Measurements from ENCODE around the gene OR6B1. TPM values are rescaled to one million over a fixed set of nuclear protein-coding genes. Genes with fewer than 3 reads are reported as not detected.

The OR6B1 gene
- total and polyA plus RNA-seq, 2 experiments from 2014 or later, result not detected

DNA sequence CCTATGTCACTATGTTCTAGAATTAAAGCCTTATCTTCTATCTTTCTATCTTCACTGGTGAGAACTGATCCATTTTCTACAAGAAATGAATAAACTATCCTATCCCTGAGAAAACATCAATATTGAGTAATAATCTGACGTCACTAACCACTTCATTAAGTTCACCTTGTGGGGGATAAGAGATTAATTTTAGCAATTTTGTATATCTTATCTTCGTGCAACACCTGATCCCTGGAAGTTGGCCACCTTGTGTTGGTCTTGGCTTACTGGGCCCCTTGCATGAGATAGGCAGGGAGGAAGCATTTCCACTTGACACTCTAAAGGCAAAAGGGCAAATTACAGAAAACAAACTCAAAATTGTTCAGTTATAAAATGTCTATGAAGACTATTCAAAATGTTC is 20.1 kb upstream of the OR6B1 start (continued):
- TF ChIP-seq, protein P1, sequence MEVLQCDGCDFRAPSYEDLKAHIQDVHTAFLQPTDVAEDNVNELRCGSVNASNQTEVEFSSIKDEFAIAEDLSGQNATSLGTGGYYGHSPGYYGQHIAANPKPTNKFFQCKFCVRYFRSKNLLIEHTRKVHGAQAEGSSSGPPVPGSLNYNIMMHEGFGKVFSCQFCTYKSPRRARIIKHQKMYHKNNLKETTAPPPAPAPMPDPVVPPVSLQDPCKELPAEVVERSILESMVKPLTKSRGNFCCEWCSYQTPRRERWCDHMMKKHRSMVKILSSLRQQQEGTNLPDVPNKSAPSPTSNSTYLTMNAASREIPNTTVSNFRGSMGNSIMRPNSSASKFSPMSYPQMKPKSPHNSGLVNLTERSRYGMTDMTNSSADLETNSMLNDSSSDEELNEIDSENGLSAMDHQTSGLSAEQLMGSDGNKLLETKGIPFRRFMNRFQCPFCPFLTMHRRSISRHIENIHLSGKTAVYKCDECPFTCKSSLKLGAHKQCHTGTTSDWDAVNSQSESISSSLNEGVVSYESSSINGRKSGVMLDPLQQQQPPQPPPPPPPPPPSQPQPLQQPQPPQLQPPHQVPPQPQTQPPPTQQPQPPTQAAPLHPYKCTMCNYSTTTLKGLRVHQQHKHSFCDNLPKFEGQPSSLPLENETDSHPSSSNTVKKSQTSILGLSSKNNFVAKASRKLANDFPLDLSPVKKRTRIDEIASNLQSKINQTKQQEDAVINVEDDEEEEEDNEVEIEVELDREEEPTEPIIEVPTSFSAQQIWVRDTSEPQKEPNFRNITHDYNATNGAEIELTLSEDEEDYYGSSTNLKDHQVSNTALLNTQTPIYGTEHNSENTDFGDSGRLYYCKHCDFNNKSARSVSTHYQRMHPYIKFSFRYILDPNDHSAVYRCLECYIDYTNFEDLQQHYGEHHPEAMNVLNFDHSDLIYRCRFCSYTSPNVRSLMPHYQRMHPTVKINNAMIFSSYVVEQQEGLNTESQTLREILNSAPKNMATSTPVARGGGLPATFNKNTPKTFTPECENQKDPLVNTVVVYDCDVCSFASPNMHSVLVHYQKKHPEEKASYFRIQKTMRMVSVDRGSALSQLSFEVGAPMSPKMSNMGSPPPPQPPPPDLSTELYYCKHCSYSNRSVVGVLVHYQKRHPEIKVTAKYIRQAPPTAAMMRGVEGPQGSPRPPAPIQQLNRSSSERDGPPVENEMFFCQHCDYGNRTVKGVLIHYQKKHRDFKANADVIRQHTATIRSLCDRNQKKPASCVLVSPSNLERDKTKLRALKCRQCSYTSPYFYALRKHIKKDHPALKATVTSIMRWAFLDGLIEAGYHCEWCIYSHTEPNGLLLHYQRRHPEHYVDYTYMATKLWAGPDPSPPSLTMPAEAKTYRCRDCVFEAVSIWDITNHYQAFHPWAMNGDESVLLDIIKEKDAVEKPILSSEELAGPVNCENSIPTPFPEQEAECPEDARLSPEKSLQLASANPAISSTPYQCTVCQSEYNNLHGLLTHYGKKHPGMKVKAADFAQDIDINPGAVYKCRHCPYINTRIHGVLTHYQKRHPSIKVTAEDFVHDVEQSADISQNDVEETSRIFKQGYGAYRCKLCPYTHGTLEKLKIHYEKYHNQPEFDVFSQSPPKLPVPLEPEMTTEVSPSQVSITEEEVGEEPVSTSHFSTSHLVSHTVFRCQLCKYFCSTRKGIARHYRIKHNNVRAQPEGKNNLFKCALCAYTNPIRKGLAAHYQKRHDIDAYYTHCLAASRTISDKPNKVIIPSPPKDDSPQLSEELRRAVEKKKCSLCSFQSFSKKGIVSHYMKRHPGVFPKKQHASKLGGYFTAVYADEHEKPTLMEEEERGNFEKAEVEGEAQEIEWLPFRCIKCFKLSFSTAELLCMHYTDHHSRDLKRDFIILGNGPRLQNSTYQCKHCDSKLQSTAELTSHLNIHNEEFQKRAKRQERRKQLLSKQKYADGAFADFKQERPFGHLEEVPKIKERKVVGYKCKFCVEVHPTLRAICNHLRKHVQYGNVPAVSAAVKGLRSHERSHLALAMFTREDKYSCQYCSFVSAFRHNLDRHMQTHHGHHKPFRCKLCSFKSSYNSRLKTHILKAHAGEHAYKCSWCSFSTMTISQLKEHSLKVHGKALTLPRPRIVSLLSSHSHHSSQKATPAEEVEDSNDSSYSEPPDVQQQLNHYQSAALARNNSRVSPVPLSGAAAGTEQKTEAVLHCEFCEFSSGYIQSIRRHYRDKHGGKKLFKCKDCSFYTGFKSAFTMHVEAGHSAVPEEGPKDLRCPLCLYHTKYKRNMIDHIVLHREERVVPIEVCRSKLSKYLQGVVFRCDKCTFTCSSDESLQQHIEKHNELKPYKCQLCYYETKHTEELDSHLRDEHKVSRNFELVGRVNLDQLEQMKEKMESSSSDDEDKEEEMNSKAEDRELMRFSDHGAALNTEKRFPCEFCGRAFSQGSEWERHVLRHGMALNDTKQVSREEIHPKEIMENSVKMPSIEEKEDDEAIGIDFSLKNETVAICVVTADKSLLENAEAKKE (CRISPR knock-in tag; IDR thresholded peaks at IDR 0.05), result no peak
- no peak for TF ChIP-seq NANOG (IDR thresholded peaks at IDR 0.05; ENCODE audit: borderline replicate concordance)
- no peak for TF ChIP-seq EZH2 (IDR thresholded peaks at IDR 0.05; ENCODE audit: low read depth, unreplicated experiment)
- no peak for TF ChIP-seq STAT1 (IDR thresholded peaks at IDR 0.05; ENCODE audit: unreplicated experiment)
- TF ChIP-seq ZNF331 (CRISPR knock-in tag; IDR thresholded peaks at IDR 0.05; ENCODE audit: low read depth), result no peak
- no peak for TF ChIP-seq CREB1 (CRISPR knock-in tag; IDR thresholded peaks at IDR 0.05; ENCODE audit: low read depth)

GRCh38 chr7:143980746-143981510 is 19.2 kb upstream of the OR6B1 start:
- Mint-ChIP-seq H3K36me3 (ENCODE audit: low read depth) (no peaks in the 10 kb centered on the region), H3K27me3 (ENCODE audit: insufficient read depth, low read depth, poor library complexity) (no peaks in the 10 kb centered on the region), H3K27ac (no peak overlapping the region), H3K4me1 (no peaks in the 10 kb centered on the region), H3K9me3 (no peaks in the 10 kb centered on the region), H3K4me3 (no peak overlapping the region)
- H3K9me2 ChIP-seq (ENCODE audit: insufficient read depth), result peaks cover 25% of the 10 kb centered on the region
- no peaks in the 10 kb centered on the region for H3K27me3 ChIP-seq (ENCODE audit: insufficient read depth)
- ATAC-seq, result no peak
- H3K36me3 ChIP-seq (ENCODE audit: insufficient read depth), result no peaks in the 10 kb centered on the region
- H2AFZ ChIP-seq, result no peak overlapping the region
- no peaks in the 10 kb centered on the region for H3F3A ChIP-seq (replicated peaks; ENCODE audit: low read depth)
- DNase-seq (ENCODE audit: low spot score), result no peak
- no peaks in the 10 kb centered on the region for H3K79me2 ChIP-seq (replicated peaks; ENCODE audit: insufficient read depth)
- no peak overlapping the region for H3K4me3 ChIP-seq
- H3K4me1 ChIP-seq (ENCODE audit: insufficient read depth), result no peaks in the 10 kb centered on the region
- H4K20me1 ChIP-seq (replicated peaks; ENCODE audit: insufficient read depth), result no peaks in the 10 kb centered on the region
- H3K4me2 ChIP-seq, result no peak overlapping the region
- H3K27ac ChIP-seq (ENCODE audit: low read depth), result no peak overlapping the region
- no peak for TF ChIP-seq EZH2 (IDR thresholded peaks at IDR 0.05; ENCODE audit: low read depth, unreplicated experiment)
- no peak for TF ChIP-seq EZH2phosphoT487 (IDR thresholded peaks at IDR 0.05; ENCODE audit: unreplicated experiment)
- TF ChIP-seq JUNB (IDR thresholded peaks at IDR 0.05; ENCODE audit: unreplicated experiment), result no peak
- no peak for TF ChIP-seq ZNF331 (CRISPR knock-in tag; IDR thresholded peaks at IDR 0.05; ENCODE audit: low read depth)
- TF ChIP-seq STAT1 (IDR thresholded peaks at IDR 0.05; ENCODE audit: unreplicated experiment), result no peak
- no peak for TF ChIP-seq ETS1 (IDR thresholded peaks at IDR 0.05)
- TF ChIP-seq ZNF114 (CRISPR knock-in tag; IDR thresholded peaks at IDR 0.05), result no peak
